Heart left ventricle (tissue), 16 donors: Measurements from ENCODE around the gene ZDHHC18. TPM values are rescaled to one million over a fixed set of nuclear protein-coding genes. Genes with fewer than 3 reads are reported as not detected.
A peak's percentile ranks its signal among the peaks of the same experiment; 100 is the strongest.
"Not testable (repeated sequence)": the region's sequence is repeated elsewhere in the genome, so short reads cannot be mapped to it uniquely, and the experiment has no call there.

Source experiments
- ATAC-seq, 4 donors: fragments of 200-7000 bp; cut with Tn5 transposase; one replicate each; pipeline ENCODE4 v1.9.1; 2020 to 2022; ENCODE audit warnings: moderate library complexity in 4 of 4, mild to moderate bottlenecking in 3 of 4, moderate number of reproducible peaks in 1 of 4
- DNase-seq, 5 donors: peaks; one replicate each; pipeline ENCODE4 v3.0.0-alpha.2; 2020
- H3K27ac ChIP-seq, 12 donors: fragments of 200-600 bp; sonication (generic) in 4 of 12; one replicate each; pipeline versions ENCODE4 v1.5.0 to v1.8.0; 2016 to 2022; ENCODE audit warnings: mild to moderate bottlenecking in 2 of 12
- H3K27me3 ChIP-seq, 9 donors: fragments of 200-600 bp; sonication (generic) in 2 of 9; one replicate each; pipeline versions ENCODE4 v1.5.1 to v1.8.0; 2016 to 2022; ENCODE audit warnings: mild to moderate bottlenecking in 3 of 9
- H3K36me3 ChIP-seq, 9 donors: fragments of 200-600 bp; sonication (generic) in 2 of 9; one replicate each; pipeline versions ENCODE4 v1.5.0 to v1.8.0; 2018 to 2022; ENCODE audit warnings: mild to moderate bottlenecking in 2 of 9
- H3K4me1 ChIP-seq, 12 donors: fragments of 200-600 bp; sonication (generic) in 4 of 12; one replicate each; pipeline versions ENCODE4 v1.5.0 to v1.8.0; 2016 to 2022; ENCODE audit warnings: mild to moderate bottlenecking in 3 of 12
- H3K4me3 ChIP-seq, 12 donors: fragments of 200-600 bp; sonication (generic) in 4 of 12; one replicate each; pipeline versions ENCODE4 v1.5.0 to v1.8.0; 2017 to 2022; ENCODE audit warnings: mild to moderate bottlenecking in 9 of 12, moderate library complexity in 4 of 12
- H3K9me3 ChIP-seq, 12 donors: fragments of 200-600 bp; sonication (generic) in 4 of 12; one replicate each; pipeline versions ENCODE4 v1.5.0 to v1.8.0; 2016 to 2022; ENCODE audit warnings: mild to moderate bottlenecking in 1 of 12
- POLR2A ChIP-seq, 2 donors: fragments of 450-650 bp; IDR thresholded peaks; one replicate each; pipeline ENCODE4 v1.6.1; 2017; ENCODE audit warnings: antibody characterized with exemption in 2 of 2, mild to moderate bottlenecking in 2 of 2, moderate library complexity in 2 of 2
- WGBS, 4 donors: extraction: QIAGEN DNeasy Blood & Tissue Kit in 2 of 4; methylation state at CpG; one replicate each; pipeline versions ENCODE4 v1.1.5 to v1.1.7; 2013 to 2018; 5-methylcytosine and 5-hydroxymethylcytosine counted together
- intact Hi-C, 10 donors: fragments of 100-400 bp; cut with DNase I; formaldehyde crosslinking; loops; one replicate each; pipeline versions ENCODE4 v1.11.1 to v1.14.2; 2022
- polyA plus RNA-seq, 2 donors: library from polyadenylated mRNA; stranded (reverse); fragments of 200-250 nt; gene quantifications; one replicate each; pipeline ENCODE4 v1.2.3, GENCODE V29; 2013
- total RNA-seq, 9 donors: library from RNA; depleted of rRNA in 2 of 9; stranded (reverse); fragments of >200 nt in 2 of 9; fragmentation: NEBNext Ultra II Directional in 3 of 9; extraction: Animal tissue kit (Norgen Biotek cat#: 25700) in 3 of 9; gene quantifications; one replicate each; pipeline versions ENCODE4 v1.1.0 to v1.2.4, GENCODE V29; 2016 to 2023
- TF ChIP-seq, protein P1 (sequence below), 12 donors: fragments of 200-600 bp; sonication (generic) in 4 of 12; IDR thresholded peaks; one replicate each; pipeline versions ENCODE4 v1.5.0 to v1.8.0; 2018 to 2022; ENCODE audit warnings: antibody characterized with exemption in 12 of 12, mild to moderate bottlenecking in 5 of 12
- donor health status: ischemic (EF 13 %, LVEDD 7.1; RV severe dilation, severe dysfunction).
- donor health status: healthy with polysubstance abuse.
- donor health status: DM: no; HTN: yes; CAD: no.
- donor health status: DM: no; HTN: no; CAD: no.
- donor health status: ischemic (EF 25% LVEDD 6.9; RV normal size, moderate dysfunction).
- donor health status: ischemic (EF 25% LVEDD 5.7; RV mildly dilated, moderate dysfunction).
- donor health status: healthy.
- donor health status: DM: yes; HTN: yes; CAD: no.
- donor health status: ischemic (EF 35%, LVEDD 5.7; RV mildly dilated, moderate dysfunction).
- donor health status: nonischemic (EF 11% LVEDD 7.7; RV severe dilation, severe dysfunction).
- donor health status: DM: yes; HTN: yes; CAD: no.
- donor health status: PGD.
- donor health status: ischemic (EF 29% LVEDD 5.4; RV normal size, mild dysfunction).
- donor health status: nonischemic (EF 23%, LVEDD 6.1; RV moderate dilation, normal function).

Gene ZDHHC18
- total and polyA plus RNA-seq, 11 donors: 8.7 to 22.5 (median 12.2) TPM

DNA sequence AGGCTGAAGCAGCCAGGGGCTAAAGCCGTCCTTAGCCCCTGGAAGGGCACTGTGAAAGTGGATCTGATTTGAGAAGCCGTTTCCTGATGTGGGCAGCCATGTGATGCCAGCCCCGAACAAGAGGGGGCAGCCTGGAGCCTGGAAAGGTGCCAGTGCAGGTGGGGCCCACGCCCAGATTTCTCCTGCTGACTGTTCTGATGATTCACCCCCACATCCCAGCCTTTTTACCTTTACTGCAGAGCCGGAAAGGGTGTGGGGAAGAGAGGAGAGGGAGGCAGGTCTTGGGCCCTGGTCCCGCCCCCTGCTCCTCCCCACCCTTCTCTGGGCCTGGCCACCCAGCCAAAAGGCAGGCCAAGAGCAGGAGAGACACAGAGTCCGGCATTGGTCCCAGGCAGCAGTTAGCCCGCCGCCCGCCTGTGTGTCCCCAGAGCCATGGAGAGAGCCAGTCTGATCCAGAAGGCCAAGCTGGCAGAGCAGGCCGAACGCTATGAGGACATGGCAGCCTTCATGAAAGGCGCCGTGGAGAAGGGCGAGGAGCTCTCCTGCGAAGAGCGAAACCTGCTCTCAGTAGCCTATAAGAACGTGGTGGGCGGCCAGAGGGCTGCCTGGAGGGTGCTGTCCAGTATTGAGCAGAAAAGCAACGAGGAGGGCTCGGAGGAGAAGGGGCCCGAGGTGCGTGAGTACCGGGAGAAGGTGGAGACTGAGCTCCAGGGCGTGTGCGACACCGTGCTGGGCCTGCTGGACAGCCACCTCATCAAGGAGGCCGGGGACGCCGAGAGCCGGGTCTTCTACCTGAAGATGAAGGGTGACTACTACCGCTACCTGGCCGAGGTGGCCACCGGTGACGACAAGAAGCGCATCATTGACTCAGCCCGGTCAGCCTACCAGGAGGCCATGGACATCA lies 36.5 kb downstream of the ZDHHC18 start, which contains the start of gene SFN:
Gene SFN, plus strand, starts transcription at position 369 of the 904 bp plus-strand sequence. Its CDS starts 64 bp downstream, at position 433.
- 88 to 92% (median 90%) methylated on average over 35 to 37 of the region's 37 CpGs for WGBS, 4 donors
- Histone ChIP-seq H3K4me1 (peaks cover 0 to 19% (median 9%) of the 10 kb centered on the region in 12 donors), H3K9me3 (no peaks in the 10 kb centered on the region), H3K36me3 (peaks cover 0 to 5% (median 0%) of the 10 kb centered on the region in 9 donors), H3K27me3 (no peaks in the 10 kb centered on the region), H3K27ac (peak within 1 kb of the TSS in 1 of 12 donors; percentile 84), H3K4me3 (peak within 1 kb of the TSS in 8 of 12 donors; percentile 59 to 78 (median 66))
- intact Hi-C loops: loop anchor here in 1 of 10 donors (5.0 kb wide), 1 partner anchor 51 kb away; no protein-coding TSS in a partner anchor
- DNase-seq (no peak), ATAC-seq (no peak)
- TF ChIP-seq POLR2A (IDR thresholded peaks at IDR 0.05): no peak
- TF ChIP-seq, protein P1, sequence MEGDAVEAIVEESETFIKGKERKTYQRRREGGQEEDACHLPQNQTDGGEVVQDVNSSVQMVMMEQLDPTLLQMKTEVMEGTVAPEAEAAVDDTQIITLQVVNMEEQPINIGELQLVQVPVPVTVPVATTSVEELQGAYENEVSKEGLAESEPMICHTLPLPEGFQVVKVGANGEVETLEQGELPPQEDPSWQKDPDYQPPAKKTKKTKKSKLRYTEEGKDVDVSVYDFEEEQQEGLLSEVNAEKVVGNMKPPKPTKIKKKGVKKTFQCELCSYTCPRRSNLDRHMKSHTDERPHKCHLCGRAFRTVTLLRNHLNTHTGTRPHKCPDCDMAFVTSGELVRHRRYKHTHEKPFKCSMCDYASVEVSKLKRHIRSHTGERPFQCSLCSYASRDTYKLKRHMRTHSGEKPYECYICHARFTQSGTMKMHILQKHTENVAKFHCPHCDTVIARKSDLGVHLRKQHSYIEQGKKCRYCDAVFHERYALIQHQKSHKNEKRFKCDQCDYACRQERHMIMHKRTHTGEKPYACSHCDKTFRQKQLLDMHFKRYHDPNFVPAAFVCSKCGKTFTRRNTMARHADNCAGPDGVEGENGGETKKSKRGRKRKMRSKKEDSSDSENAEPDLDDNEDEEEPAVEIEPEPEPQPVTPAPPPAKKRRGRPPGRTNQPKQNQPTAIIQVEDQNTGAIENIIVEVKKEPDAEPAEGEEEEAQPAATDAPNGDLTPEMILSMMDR (IDR thresholded peaks at IDR 0.05): no peak

DNA sequence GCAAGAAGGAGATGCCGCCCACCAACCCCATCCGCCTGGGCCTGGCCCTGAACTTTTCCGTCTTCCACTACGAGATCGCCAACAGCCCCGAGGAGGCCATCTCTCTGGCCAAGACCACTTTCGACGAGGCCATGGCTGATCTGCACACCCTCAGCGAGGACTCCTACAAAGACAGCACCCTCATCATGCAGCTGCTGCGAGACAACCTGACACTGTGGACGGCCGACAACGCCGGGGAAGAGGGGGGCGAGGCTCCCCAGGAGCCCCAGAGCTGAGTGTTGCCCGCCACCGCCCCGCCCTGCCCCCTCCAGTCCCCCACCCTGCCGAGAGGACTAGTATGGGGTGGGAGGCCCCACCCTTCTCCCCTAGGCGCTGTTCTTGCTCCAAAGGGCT lies 37.2 kb downstream of the ZDHHC18 start:
- H3K36me3 ChIP-seq: no peaks in the 10 kb centered on the region
- no peak for ATAC-seq
- peaks cover 0 to 19% (median 9%) of the 10 kb centered on the region in 12 donors for H3K4me1 ChIP-seq
- intact Hi-C loops: loop anchor here in 1 of 10 donors (5.0 kb wide), 1 partner anchor 51 kb away; no protein-coding TSS in a partner anchor
- peak overlapping the region in 3 of 12 donors; percentile 59 to 78 (median 66) for H3K4me3 ChIP-seq
- DNase-seq: peak in 1 of 5 donors; percentile 29
- TF ChIP-seq POLR2A (IDR thresholded peaks at IDR 0.05): no peak
- TF ChIP-seq, protein P1 (IDR thresholded peaks at IDR 0.05): no peak
- WGBS, 4 donors: 68 to 97% (median 80%) methylated on average over 9 to 20 of the region's 20 CpGs
- no peaks in the 10 kb centered on the region for H3K9me3 ChIP-seq
- no peaks in the 10 kb centered on the region for H3K27me3 ChIP-seq
- no peak overlapping the region for H3K27ac ChIP-seq

DNA sequence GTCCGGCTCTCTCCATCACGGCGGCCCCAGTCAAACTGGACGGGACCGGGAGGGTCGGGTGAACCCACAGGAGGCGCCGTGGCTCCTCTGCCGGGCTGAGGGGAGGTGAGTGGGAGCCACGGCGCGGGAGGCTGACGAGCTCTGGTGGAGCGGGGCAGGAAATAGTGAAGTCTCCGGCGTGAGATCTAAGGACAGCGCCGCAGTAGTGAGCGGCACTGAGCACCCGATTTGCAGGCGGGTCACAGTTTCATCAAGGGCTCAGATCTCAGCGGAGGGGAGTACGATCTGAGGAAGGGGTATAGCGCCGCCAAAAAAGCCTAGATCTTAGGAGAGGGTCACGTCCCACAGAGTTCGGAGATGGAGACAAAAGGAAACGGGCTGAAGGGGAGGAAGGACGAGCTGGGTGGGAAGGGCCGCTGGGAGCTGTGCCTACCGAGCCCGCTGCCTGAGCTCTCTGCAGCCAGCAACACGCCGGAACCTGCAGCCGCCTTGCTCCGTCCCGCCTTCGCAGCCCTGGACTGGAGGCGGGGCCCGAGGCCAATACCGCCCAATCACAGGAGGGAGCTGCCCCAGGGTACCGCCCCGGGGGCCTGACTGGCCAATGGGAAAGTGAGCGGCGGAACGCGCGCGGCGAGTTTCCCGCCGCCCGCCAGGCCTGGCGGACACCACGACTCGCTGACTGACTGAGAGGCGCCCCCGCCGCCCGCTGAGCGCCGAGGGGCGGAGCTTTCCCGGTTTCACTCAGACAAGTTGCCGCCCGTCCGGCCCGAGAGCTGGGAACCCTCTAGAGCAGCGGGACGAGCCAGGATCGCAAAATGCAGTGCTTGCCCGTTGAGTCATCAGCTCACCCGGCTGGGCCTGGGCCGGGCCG lies 38.4 kb downstream of the ZDHHC18 start:
- TF ChIP-seq, protein P1 (IDR thresholded peaks at IDR 0.05): peak in 2 of 12 donors; percentile 4 to 8
- peak in 1 of 2 donors; percentile 74 for TF ChIP-seq POLR2A (IDR thresholded peaks at IDR 0.05)
- 0% methylated on average over 35 to 75 of the region's 75 CpGs for WGBS, 4 donors

DNA sequence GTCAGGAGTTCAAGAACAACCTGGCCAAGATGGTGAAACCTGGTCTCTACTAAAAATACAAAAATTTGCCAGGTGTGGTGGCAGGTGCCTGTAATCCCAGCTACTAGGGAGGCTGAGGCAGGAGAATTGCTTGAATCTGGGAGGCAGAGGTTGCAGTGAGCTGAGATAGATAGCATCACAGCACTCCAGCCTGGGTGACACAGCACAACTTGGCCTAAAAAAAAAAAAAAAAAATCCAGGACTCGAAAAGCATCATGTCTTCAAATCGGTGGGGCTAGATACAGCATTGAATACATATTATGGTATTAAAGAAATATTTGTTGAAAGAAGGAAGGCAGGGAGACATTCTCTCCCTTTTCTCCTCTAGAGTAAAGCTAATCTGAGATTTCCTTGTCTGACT lies 46.6 kb downstream of the ZDHHC18 start:
- H3K36me3 ChIP-seq: peaks cover 0 to 35% (median 17%) of the 10 kb centered on the region in 9 donors
- H3K4me3 ChIP-seq, H3K27ac ChIP-seq, ATAC-seq, DNase-seq, H3K27me3 ChIP-seq, H3K4me1 ChIP-seq, H3K9me3 ChIP-seq: not testable (repeated sequence)
- 70 to 82% (median 79%) methylated on average over 2 of the region's 2 CpGs for WGBS, 4 donors
- intact Hi-C loops: loop anchor here in 2 of 10 donors (10.0 kb wide), 2 partner anchors 268 to 378 kb away; no protein-coding TSS in a partner anchor

More for the DNA sequence above, 38.4 kb downstream of the ZDHHC18 start:
- Histone ChIP-seq H3K4me1 (peaks cover 0 to 19% (median 9%) of the 10 kb centered on the region in 12 donors), H3K36me3 (no peaks in the 10 kb centered on the region), H3K4me3 (peak overlapping the region; percentile 22 to 78 (median 66)), H3K27ac (peak overlapping the region; percentile 86 to 99 (median 95)), H3K27me3 (no peaks in the 10 kb centered on the region), H3K9me3 (no peaks in the 10 kb centered on the region)
- ATAC-seq: peak; percentile 98 to 99 (median 98)
- intact Hi-C loops: loop anchor here in 1 of 10 donors (5.0 kb wide), 1 partner anchor 53 kb away; no protein-coding TSS in a partner anchor
- peak; percentile 96 to 99 (median 98) for DNase-seq
